NCI-H1105 (cell line): Measurements from ENCODE around the gene SEPTIN5.
"Not testable (repeated sequence)": the region's sequence is repeated elsewhere in the genome, so short reads cannot be mapped to it uniquely, and the experiment has no call there.

Source experiments
- DNase-seq: peaks from one replicate; lab custom pipeline; 2025; lab: John Stamatoyannopoulos, UW

SEPTIN5 gene

GRCh38 chr22:19720150-19720827 lies 6.0 kb downstream of the SEPTIN5 start:
- DNase-seq: no peak

GRCh38 chr22:19720999-19721329 lies 6.7 kb downstream of the SEPTIN5 start:
- DNase-seq: no peak

- DNase-seq: no peak
These were observed 7.3 kb downstream of the SEPTIN5 start for GRCh38 chr22:19721330-19722177.

GRCh38 chr22:19722178-19722981 lies 8.1 kb downstream of the SEPTIN5 start:
- no peak for DNase-seq

- no peak for DNase-seq
These were observed 8.6 kb downstream of the SEPTIN5 start for GRCh38 chr22:19722982-19723231.

- peak; percentile 48 for DNase-seq
These were observed 9.1 kb downstream of the SEPTIN5 start, which contains the start of gene GP1BB for GRCh38 chr22:19723232-19723982. GP1BB (plus strand) TSS chr22:19723539; CDS start chr22:19723570, 31 bp downstream.

GRCh38 chr22:19723983-19724827 lies 9.9 kb downstream of the SEPTIN5 start:
- DNase-seq: peak; percentile 54

- DNase-seq: no peak
These were observed 10.8 kb downstream of the SEPTIN5 start for GRCh38 chr22:19724927-19725661.

- not testable (repeated sequence) for DNase-seq
These were observed 11.9 kb downstream of the SEPTIN5 start for GRCh38 chr22:19726064-19726788.

- no peak for DNase-seq
These were observed 13.2 kb downstream of the SEPTIN5 start for GRCh38 chr22:19727310-19728150.

GRCh38 chr22:19728271-19728670 lies 14.0 kb downstream of the SEPTIN5 start:
- DNase-seq: no peak

- DNase-seq: no peak
These were observed 14.5 kb downstream of the SEPTIN5 start for GRCh38 chr22:19728836-19729235.

- no peak for DNase-seq
These were observed 15.2 kb downstream of the SEPTIN5 start for GRCh38 chr22:19729507-19729906.

GRCh38 chr22:19730198-19730597 lies 15.9 kb downstream of the SEPTIN5 start:
- DNase-seq: no peak

- peak; percentile 55 for DNase-seq
These were observed 16.5 kb downstream of the SEPTIN5 start for GRCh38 chr22:19730655-19731360.

GRCh38 chr22:19731361-19732135 lies 17.2 kb downstream of the SEPTIN5 start:
- no peak for DNase-seq

- DNase-seq: no peak
These were observed 18.3 kb downstream of the SEPTIN5 start for GRCh38 chr22:19732403-19733113.
